Fibroblast of skin of right biceps (primary cell): Measurements from ENCODE around the gene FAM151A.

ENCODE experiments used
- DNase-seq: peaks from one replicate; pipeline ENCODE4 v3.0.0-alpha.2; 2013

FAM151A gene

DNA sequence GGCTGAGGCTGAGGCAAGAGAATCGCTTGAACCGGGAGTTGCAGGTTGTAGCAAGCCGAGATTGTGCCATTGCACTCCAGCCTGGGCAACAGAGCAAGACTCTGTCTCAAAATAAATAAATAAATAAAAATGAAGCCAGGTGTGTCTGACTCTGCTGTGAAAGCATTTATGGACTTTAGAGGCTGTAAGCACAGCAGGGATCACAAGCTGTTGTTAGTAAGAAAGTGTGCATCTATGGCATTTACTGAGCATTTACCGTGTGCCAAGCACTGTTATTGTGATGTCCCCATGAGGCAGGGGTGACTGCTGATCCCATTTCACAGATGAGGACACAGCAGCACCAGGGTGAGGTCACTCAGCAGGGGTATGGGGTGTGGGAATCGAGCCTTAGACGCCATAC lies 20.1 kb downstream of the FAM151A start:
- no peak for DNase-seq

DNA sequence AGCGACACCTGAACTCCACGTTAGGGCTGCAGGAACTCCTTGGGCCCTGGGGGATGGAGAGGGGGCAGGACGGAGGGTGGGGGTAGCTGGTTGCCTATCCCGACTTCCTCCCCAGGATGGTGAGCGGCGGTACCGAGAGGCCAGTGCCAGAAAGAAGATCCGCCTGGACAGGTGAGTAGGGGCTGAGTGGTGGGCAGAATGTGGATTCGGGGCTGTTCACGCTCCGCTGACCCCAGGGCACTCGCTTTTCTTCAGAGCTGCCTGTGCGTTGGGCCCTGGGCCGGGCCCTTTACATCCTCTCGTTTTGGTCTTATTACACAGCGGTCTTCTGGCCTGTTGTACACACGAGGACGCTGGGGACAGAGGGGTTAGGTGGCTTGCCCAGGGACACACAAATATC lies 20.8 kb downstream of the FAM151A start:
- DNase-seq = no peak

DNA sequence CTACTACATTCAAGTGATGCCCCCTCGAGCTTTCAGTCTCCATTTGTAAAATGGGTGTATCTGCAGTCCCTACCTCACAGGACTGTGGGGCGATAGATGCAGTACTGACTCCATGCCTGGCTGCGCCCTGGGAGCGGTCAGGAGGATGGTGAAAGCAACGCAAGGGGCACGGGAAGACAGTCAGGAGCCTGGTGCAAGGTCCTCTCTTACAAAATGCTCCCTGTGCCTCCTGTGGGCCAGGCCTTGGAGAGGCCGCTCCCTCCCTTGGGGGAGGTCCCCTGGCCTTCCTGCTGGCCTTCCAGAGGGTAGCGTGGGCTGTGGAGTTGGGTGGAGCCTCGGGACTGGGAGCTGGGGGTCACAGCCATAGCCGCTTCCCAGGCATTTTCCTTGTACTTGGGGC lies 21.6 kb downstream of the FAM151A start:
- no peak for DNase-seq

DNA sequence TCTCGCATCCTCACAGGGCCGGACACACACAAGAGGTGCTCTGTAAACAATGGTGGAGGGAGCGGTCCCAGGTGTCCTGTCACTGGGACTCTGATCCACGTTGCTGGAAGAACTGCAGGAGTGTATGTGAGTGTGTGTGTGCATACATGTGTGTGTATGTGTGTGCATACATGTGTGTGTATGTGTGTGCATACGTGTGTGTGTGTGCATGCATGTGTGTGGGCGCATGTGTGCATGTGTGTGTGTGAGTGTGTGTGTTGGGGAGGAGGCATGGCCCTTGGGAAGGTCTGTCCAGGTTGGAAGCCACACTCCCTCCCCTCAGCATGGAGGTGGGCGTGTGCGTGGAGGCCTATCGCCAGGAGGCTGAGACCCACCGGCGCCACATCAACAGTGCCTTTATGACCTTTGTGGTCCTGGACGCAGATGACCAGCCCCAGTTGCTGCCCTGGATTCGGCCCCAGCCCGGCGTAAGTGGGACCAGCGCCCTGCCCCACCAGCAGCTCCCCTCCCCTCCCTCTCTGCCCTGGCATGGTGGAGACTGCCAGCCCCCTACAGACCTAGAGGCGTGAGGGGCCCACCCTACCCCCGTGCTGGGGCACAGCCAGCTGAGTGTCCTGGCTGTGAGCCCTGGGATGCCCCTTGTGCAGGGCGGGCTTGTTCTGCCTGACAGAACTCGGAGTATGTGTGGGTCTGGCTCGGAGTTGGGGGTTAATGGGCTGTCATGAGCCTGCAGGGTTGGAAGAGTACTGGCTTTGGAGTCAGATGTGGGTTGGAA lies 22.2 kb downstream of the FAM151A start:
- DNase-seq = no peak

DNA sequence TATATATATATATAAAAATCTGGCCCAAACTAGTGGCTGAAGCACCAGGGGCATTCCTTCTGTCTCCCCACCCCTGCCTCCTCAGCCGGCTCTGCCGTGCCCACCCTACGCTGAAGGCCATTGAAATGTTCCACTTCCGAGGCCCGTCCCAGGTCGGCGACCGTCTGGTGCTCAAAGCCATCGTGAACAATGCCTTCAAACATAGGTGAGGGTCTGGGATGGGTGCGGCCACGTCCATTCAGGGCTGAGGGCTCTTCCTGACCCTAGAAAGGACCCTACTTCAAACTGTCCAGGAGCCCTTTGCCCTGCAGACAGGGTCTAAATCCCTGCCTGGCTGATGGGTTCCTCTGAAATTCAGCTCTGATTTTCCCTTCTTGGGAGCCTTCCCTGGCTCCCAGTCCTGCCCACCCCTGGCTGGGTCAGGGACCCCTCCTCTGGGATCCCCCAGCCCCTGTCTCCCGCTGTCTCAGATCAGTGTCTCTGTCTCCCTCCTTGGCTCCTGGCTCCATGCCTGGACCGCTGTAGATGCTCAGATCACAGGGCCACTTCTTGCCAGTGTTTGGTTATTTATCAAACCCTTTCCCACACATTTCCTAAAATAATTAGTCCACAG lies 24.0 kb downstream of the FAM151A start:
- no peak for DNase-seq

DNA sequence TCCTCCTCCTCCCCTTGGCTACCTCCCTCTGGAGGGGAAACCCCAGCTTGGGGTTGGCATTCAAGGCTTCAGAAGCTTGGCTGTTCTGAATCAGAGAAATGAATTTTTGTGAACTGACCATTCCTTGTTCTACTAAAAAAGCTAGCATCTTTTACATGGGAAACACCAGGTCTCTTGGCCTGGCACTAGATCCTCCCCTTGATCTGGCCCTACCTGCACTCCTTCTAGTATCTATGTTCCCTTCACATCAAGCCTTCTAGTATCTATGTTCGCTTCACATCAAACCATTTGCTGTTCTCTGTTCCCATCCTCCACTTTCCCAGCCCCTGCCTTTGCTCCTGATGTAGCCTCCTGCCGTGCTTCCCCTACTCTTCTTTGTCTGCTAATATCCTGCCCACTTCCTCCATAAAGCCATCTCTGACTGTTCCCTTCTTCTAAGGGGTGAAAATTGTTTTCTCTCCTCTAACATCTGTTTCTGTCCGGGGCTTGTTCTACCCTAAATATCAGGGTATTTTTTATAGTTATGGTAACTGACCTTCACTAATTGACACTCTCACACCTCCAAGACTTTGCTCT lies 25.8 kb downstream of the FAM151A start:
- DNase-seq = no peak

DNA sequence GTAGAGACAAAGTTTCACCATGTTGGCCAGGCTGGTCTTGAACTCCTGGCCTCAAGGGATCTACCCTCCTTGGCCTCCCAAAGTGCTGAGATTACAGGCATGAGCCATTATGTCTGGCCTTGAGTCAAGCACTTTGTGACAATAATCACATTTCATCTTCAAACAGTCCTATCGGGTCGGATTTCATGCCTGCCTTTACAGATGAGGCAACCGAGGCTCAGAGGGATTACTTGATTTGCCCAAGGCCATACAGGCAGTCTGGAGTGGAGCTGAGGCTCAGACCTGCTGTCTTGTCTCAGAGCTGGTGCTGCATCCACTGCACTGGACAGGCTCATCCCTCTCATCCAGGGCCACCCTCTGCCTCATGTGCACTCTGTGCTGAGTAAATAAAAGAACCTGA lies 26.6 kb downstream of the FAM151A start:
- DNase-seq = no peak

DNA sequence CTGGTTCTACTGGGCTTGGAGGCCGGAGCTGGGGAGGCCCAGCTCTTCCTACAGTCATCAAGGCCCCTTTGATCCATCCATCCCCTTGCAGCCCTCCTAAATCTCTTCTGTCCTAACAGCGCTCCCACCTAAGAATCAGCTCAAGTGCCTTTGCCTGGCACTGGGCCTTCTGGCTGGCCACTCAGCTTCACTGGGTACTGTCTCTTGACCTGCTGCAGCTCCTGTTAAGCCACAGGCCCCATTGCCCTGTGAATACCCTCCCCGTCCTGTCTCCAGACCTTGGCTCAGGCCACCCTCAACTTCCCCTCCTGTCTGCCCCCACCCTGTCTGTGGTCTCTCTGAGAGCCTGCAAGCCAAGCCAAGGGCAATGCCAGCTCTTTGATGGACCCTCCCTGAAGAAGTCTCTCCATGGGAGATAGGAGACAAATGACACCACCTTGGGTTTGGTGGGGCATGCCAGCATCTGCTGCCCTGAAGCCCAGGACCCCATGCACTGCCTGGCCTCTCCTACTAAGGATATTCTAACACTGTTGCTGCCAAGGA lies 27.3 kb downstream of the FAM151A start:
- no peak for DNase-seq

DNA sequence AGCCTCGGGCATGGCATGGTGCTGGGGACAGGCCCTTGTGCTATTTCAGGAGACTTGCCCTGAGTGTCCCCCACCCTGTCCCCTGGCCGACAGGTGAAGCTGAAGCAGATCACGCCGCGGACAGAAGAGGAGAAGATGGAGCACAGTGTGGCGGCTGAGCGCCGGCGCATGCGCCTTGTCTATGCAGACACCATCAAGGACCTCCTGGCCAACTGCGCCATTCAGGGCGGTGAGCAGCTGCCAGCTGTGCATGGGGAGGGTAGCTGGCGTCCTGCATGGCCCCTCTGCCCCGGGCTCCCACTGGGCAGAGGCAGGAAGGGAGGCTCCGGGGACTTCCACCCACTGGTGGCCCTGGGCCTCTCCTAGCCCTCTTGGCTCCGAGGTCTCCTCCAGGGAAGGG lies 28.9 kb downstream of the FAM151A start:
- DNase-seq = no peak

DNA sequence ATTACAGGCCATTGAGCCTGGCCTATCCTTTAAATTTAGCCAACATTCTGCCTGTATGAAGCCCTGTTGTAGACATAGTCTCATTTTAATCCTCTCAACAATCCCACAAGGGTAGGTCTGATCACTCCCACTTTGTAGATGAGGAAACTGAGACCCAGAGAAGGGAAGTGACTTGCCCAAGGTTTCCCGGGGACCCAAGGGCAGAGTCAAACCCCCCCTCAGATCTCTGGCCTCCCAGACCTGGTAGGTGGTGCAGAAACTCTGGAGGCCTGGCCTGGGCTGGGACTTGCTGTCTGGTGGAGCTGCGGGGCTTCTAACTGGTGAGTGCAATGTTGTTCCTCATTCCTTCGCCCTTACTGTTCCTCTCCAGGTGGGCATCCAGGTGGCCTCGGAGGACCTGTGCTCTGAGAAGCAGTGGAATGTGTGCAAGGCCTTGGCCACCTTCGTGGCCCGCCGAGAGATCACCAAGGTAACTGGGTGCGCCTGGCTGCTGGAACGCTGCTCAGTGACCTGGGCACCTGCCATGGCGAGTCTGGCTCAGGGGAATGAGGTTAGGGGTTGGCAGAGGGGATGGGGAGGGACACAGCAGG lies 29.7 kb downstream of the FAM151A start:
- no peak for DNase-seq

DNA sequence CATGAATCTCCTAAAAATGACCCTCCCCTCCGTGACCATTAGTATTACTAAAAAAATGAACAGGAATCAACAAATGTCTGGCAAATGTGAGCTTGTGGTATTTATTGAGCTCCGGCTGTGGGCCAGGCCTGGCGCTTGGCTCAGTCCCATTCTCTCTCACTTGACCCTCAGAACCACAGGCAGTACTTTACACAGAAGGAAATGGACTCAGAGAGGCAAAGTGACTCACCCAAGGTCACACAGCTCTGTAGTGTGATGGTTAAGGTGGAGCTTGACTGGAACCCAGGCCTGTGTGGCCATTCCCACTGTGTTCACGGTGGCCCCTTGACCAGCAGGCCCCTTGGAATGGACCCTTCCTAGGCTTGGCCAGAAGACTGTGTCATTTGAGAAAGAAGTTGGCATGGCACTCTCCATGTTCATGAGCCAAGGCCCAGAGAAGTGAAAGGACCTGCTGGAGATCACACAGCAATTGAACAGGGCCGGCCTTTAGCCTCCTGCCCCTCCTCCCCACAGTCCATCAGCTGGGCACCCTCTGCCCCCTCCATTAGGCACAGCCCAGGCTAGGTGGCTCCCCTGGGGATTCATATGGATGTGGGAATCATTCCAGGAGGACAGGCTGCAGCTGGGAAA lies 32.1 kb downstream of the FAM151A start:
- DNase-seq = no peak

DNA sequence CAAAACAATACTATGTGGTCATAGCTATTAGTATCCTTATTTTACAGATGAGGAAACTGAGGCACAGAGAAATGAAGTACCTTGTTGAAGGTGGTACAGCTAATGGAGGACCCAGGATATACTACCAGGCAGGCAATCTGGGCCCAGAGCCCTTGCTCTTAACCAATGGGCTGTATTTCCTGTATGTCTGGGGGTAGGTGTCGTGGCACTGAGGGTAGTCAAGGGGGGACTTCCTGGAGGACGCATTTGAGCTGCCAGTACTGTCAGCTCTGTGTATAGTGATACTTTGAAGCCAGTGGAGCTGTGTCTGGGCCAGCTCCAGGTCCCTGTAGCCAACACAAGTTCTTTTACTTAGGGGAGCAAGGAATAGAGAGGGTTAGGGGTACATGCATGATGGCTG lies 34.9 kb downstream of the FAM151A start:
- no peak for DNase-seq

DNA sequence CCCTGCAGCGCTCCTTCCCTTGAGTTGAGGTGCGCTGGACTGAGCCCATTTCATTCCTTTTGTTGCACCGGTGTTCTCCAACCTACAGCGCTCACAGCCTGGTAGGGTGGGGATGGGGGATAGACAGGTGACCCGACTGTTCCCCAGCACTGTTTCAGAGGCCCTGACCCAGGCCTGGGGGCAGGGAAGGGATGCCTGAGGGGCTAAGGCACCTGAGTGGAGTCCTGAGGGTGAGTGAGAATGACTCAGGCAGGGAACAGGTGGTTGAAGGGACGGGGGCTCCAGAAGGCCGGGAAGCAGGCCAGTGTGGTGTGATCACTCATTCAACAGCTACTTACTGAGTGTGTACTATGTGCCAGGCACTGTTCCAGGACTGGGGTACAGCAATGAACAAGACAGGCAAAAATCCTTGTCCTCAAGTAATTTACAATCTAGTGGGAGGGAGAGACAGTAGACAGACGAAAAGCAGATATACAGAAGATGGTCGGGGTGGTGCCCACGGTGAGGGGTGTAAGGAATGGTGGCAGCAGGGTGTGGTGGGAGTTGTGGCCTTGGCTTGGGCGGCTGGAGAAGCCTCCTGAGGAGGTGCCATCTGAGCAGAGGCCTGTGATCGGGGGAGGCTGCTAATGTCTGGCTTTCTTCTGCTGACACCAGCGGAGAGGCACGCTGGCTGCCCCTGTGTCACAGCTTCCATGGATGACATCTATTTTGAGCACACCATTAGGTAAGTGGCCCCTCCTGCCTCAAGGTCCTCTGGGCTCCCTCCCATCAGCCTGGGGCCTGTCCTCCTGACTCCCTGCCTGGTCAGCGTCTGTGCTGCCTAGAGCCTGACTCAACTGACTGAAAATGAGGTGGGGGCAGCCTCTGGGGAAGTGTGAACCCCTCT lies 37.9 kb downstream of the FAM151A start:
- DNase-seq = no peak

DNA sequence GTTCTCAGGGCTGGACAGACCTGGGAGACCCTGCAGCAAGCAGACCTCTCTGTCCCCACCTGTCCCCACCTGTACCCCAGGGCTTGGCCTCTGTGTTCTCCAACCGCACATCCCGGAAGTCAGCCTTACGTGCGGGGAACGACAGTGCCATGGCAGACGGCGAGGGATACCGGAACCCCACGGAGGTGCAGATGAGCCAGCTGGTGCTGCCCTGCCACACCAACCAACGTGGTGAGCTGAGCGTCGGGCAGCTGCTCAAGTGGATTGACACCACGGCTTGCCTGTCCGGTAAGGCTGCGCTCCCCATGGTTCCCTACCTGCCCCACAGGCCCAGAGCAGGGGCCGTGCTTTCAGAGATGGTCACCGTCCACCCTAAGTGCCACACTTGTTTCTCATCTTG lies 38.8 kb downstream of the FAM151A start:
- no peak for DNase-seq

DNA sequence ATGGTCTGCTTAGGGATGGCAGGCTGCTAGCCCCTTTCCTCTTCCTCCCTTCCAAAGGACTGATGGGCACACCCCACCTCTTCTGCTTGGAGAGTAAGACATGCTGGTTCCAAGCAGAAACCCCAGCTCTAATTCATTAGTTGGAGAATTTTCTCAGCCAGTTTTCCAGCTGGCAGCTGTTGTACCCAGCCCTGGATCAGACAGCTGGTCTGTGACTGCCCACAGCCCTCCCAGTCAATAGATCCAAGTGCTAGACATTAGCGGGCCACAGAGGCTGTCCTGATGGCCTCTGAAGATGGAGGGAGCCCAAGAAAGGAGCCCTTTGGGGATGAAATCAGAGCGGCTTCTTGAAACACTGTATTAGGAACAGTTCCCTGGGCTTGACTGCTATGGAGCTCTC lies 39.5 kb downstream of the FAM151A start:
- DNase-seq = no peak

DNA sequence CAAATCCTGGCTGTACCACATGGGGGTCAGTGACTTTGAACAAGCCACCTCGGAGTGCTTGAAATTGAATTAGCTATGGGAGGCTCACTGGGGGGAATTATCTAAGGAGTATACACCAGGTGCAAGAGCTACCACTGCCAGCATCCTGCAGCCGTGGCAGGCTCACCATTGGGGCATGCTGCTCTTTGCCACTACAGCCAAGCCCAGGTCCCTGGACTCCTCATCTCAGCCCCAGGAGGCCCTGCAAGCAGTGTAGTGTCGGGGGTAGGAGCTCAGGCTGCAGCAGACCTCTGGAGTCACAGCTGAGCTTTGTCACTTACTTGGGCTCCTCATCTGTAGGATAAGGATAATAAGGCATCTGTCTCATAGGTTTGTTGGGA lies 40.0 kb downstream of the FAM151A start:
- DNase-seq = no peak

DNA sequence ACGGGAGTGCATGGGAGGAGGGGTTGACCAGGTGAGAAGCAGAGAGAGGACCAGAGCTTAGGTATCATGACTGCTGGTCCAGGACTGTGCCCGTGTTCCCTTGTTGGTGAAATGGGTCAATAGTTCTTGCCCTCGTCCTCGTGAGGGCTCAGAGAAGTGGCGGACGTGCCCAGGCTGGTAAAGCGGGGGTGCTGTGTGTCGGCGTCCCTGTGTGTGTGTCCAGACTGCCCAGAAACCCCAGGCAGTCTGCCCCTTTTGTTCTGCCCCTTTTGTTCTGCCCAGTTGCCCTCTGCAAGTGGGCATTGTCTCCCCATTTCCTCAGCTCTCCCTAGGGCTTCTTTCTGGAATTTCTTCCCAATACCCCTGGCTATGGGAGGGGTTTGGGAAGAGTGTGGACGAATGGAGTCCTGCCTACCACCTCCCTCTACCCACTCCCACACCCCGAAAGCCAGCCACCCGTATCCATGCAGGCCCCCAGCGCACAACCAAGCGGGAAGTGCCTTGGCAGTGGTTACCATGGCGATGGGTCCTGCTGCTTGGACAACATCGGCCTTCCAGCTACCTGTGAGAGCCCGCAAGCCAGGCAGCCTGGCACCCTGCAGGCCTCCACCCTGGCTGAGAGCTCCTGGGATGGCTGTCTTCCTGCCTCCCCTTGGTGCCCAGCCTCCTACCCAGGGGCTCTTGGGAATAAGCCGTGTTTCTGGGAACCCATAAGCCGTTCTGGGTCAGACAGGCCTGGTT lies 40.6 kb downstream of the FAM151A start:
- DNase-seq = no peak

DNA sequence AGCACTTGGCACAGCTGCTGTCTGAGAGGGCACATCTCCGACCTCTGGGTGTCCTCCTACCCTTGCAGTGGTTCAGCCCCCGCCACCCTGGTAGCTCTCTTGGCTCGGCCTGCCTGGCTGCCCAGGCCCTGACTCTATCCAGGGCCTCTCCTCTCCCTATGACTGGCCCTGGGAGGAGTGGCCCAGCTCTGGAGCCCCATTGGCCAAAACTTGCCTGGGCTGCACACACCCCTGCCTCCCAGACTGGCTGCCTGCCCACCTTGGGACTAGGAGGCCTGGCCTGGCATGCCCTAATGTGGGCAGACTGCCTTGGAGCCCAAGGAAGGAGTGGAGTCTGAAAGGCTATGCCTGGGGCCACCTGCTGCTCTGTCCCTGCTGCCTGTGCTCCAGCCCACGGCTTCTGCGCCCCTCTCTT lies 41.7 kb downstream of the FAM151A start:
- DNase-seq = peak; percentile 44

DNA sequence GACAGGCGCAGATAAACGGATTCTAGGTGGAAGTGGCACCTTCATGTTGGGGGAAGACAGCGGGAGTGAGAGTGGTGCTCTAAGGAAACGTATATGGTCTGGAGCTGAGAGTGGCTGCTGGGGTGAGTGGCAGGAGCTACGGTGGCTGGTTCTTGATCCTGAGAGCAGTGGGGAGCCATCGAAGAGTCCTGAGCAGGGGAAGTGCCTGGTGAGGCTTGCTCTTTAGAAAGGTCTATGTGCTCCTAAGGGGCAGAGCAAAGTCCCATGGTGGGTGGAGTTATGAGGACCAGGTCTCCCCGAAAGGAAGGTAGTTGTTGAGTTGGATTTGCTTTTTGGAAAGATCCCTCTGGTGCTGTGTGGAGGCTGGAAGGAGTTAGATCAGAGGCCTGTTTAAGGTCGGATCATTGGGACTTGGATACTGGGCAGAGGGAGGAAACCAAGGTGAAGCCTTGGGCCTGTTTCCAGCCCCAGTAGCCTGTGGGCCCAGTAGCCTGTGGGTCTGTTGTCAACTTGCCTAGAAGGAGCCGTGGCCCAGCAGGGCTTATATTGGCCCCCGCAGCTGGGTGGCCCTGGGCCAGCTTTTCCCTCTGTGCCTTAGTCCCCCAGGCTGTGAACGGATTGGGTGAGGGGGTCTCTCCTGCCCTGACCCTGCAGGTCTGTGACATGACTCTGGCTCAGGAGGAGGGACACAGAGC lies 42.3 kb downstream of the FAM151A start:
- DNase-seq = no peak

DNA sequence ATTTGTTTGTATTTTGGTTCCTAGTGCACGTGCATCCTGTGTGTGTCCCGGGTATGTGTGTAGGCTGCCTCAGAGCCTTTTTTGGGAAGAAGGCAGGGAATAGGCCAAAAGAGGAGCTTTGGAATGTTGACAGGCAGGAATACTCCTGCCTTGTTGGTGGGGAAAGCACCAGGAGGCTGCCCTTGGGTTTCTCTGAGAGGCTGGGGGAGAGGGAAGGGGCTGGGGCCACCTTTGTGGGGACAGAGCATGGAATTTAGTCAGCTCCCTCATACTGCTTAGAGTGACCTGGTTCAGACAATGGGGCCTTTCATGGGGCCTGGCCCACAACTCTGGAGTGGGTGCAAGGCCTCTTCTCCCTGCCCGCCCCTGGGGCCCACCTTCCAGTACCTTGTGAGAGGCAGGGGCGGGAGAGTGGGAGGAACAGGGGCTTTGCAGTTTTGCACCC lies 44.0 kb downstream of the FAM151A start:
- no peak for DNase-seq

DNA sequence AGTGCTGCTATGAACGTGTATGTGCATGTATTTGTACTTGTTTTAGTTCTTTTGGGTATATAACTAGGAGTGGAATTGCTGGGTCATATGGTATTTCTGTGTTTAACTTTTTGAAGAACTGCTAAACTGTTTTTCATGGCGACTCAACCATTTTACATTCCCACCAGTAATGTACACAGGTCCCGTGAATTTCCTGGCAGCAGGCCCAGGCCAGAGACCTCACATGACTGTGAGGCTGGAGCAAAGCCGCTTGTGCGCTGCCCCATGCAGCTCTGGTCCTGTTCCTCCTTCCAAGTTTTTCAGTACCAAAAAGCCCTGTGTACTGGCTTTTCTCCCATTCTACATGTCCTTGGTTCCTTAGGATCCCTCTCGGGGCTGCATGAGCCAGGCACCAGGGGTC lies 45.7 kb downstream of the FAM151A start:
- DNase-seq = peak; percentile 51
